ENCODE measurements around the gene CUL1. TPM values are rescaled to one million over a fixed set of nuclear protein-coding genes. Genes with fewer than 3 reads are reported as not detected.

Gene CUL1
- total and polyA plus RNA-seq, 9 donors, result 31.9 to 51.3 (median 40.2) TPM

GRCh38 chr7:148670374-148670773 lies 28.3 kb upstream of the CUL1 start:
- no peak overlapping the region for H3K27ac ChIP-seq
- H3K9me3 ChIP-seq, result no peaks in the 10 kb centered on the region
- no peak for DNase-seq
- no peak overlapping the region for H3K4me3 ChIP-seq
- 83 to 86% (median 86%) methylated on average over 4 of the region's 4 CpGs for WGBS, 3 donors
- no peaks in the 10 kb centered on the region for H3K36me3 ChIP-seq
- intact Hi-C loops (cut with DNase I), result no loop called here
- H3K4me1 ChIP-seq (ENCODE audit: insufficient read depth), result no peaks in the 10 kb centered on the region
- H3K27me3 ChIP-seq, result no peaks in the 10 kb centered on the region
- TF ChIP-seq POLR2A (IDR thresholded peaks at IDR 0.05) (no peak), CTCF (IDR thresholded peaks at IDR 0.05) (no peak), EP300 (IDR thresholded peaks at IDR 0.05) (no peak)

GRCh38 chr7:148670807-148671206 lies 27.9 kb upstream of the CUL1 start:
- Histone ChIP-seq H3K9me3 (no peaks in the 10 kb centered on the region), H3K27me3 (no peaks in the 10 kb centered on the region), H3K27ac (no peak overlapping the region), H3K4me1 (ENCODE audit: insufficient read depth) (no peaks in the 10 kb centered on the region), H3K4me3 (no peak overlapping the region), H3K36me3 (no peaks in the 10 kb centered on the region)
- DNase-seq, result no peak
- no peak for TF ChIP-seq CTCF (IDR thresholded peaks at IDR 0.05)
- no peak for TF ChIP-seq POLR2A (IDR thresholded peaks at IDR 0.05)
- no peak for TF ChIP-seq EP300 (IDR thresholded peaks at IDR 0.05)
- intact Hi-C loops (cut with DNase I), result no loop called here
- WGBS, 3 donors, result 50 to 66% (median 66%) methylated on average over 4 of the region's 4 CpGs

- WGBS, 3 donors, result 88 to 98% (median 92%) methylated on average over 2 of the region's 2 CpGs
- no peak for TF ChIP-seq EP300 (IDR thresholded peaks at IDR 0.05)
- TF ChIP-seq CTCF (IDR thresholded peaks at IDR 0.05), result no peak
- TF ChIP-seq POLR2A (IDR thresholded peaks at IDR 0.05), result no peak
These were observed 26.7 kb upstream of the CUL1 start for GRCh38 chr7:148672041-148672440.

GRCh38 chr7:148674689-148675088 lies 24.0 kb upstream of the CUL1 start:
- H3K9me3 ChIP-seq, result no peaks in the 10 kb centered on the region
- H3K4me1 ChIP-seq (ENCODE audit: insufficient read depth), result no peaks in the 10 kb centered on the region
- DNase-seq, result no peak
- no peak overlapping the region for H3K27ac ChIP-seq
- intact Hi-C loops (cut with DNase I), result no loop called here
- no peaks in the 10 kb centered on the region for H3K36me3 ChIP-seq
- 90 to 96% (median 93%) methylated on average over 5 of the region's 5 CpGs for WGBS, 3 donors
- TF ChIP-seq CTCF (IDR thresholded peaks at IDR 0.05), result no peak
- no peak for TF ChIP-seq EP300 (IDR thresholded peaks at IDR 0.05)
- no peak for TF ChIP-seq POLR2A (IDR thresholded peaks at IDR 0.05)
- no peak overlapping the region for H3K4me3 ChIP-seq
- no peaks in the 10 kb centered on the region for H3K27me3 ChIP-seq

More at GRCh38 chr7:148672041-148672440, 26.7 kb upstream of the CUL1 start:
- Histone ChIP-seq H3K4me3 (no peak overlapping the region), H3K9me3 (no peaks in the 10 kb centered on the region), H3K4me1 (ENCODE audit: insufficient read depth) (no peaks in the 10 kb centered on the region), H3K27ac (no peak overlapping the region), H3K27me3 (no peaks in the 10 kb centered on the region), H3K36me3 (no peaks in the 10 kb centered on the region)
- no peak for DNase-seq
- intact Hi-C loops (cut with DNase I), result no loop called here

Measured in ovary (tissue), 9 donors.